ENCODE results near the gene PDSS2.
A peak's percentile ranks its signal among the peaks of the same experiment; 100 is the strongest.
"Not testable (repeated sequence)": the region's sequence is repeated elsewhere in the genome, so short reads cannot be mapped to it uniquely, and the experiment has no call there.

PDSS2 gene

GRCh38 chr6:107171513-107171912, 287.9 kb downstream of the PDSS2 start:
- Histone ChIP-seq H3K4me3 (ENCODE audit: low read length) (no peak overlapping the region), H3K27ac (ENCODE audit: low read length) (no peak overlapping the region)

GRCh38 chr6:107164299-107164698, 295.1 kb downstream of the PDSS2 start:
- not testable (repeated sequence) for H3K27me3 ChIP-seq (ENCODE audit: insufficient read depth, low read length); H3K9me3 ChIP-seq (ENCODE audit: insufficient read depth, low read depth, low read length); H3K4me3 ChIP-seq (ENCODE audit: low read length); H3K4me1 ChIP-seq (ENCODE audit: insufficient read depth, low read length); H3K9ac ChIP-seq (ENCODE audit: low read depth, low read length); H3K36me3 ChIP-seq (ENCODE audit: insufficient read depth, low read depth, low read length); H3K27ac ChIP-seq (ENCODE audit: low read length)

More at GRCh38 chr6:107171513-107171912, 287.9 kb downstream of the PDSS2 start:
- no peak overlapping the region for H3K9ac ChIP-seq (ENCODE audit: low read depth, low read length)
- no peaks in the 10 kb centered on the region for H3K27me3 ChIP-seq (ENCODE audit: insufficient read depth, low read length)
- H3K4me1 ChIP-seq (ENCODE audit: insufficient read depth, low read length), result no peaks in the 10 kb centered on the region
- peaks cover 11% of the 10 kb centered on the region; the same call in 1 of the 2 replicates for H3K9me3 ChIP-seq (ENCODE audit: insufficient read depth, low read depth, low read length)
- H3K36me3 ChIP-seq (ENCODE audit: insufficient read depth, low read depth, low read length), result no peaks in the 10 kb centered on the region

GRCh38 chr6:107161521-107161920, 297.8 kb downstream of the PDSS2 start:
- Histone ChIP-seq H3K36me3 (ENCODE audit: insufficient read depth, low read depth, low read length) (no peaks in the 10 kb centered on the region), H3K9ac (ENCODE audit: low read depth, low read length) (no peak overlapping the region), H3K27me3 (ENCODE audit: insufficient read depth, low read length) (no peaks in the 10 kb centered on the region), H3K9me3 (ENCODE audit: insufficient read depth, low read depth, low read length) (no peaks in the 10 kb centered on the region), H3K27ac (ENCODE audit: low read length) (no peak overlapping the region), H3K4me1 (ENCODE audit: insufficient read depth, low read length) (no peaks in the 10 kb centered on the region; the same call in 1 of the 2 replicates), H3K4me3 (ENCODE audit: low read length) (no peak overlapping the region)

GRCh38 chr6:107156617-107157016, 302.7 kb downstream of the PDSS2 start:
- no peaks in the 10 kb centered on the region for H3K27me3 ChIP-seq (ENCODE audit: insufficient read depth, low read length)
- H3K27ac ChIP-seq (ENCODE audit: low read length), result no peak overlapping the region
- no peaks in the 10 kb centered on the region for H3K36me3 ChIP-seq (ENCODE audit: insufficient read depth, low read depth, low read length)
- H3K9ac ChIP-seq (ENCODE audit: low read depth, low read length), result no peak overlapping the region
- H3K9me3 ChIP-seq (ENCODE audit: insufficient read depth, low read depth, low read length), result no peaks in the 10 kb centered on the region
- H3K4me1 ChIP-seq (ENCODE audit: insufficient read depth, low read length), result peaks cover 16% of the 10 kb centered on the region; the same call in 1 of the 2 replicates
- H3K4me3 ChIP-seq (ENCODE audit: low read length), result no peak overlapping the region

- H3K36me3 ChIP-seq (ENCODE audit: insufficient read depth, low read depth, low read length), result no peaks in the 10 kb centered on the region
- H3K9me3 ChIP-seq (ENCODE audit: insufficient read depth, low read depth, low read length), result no peaks in the 10 kb centered on the region
- peak overlapping the region; percentile 30; the same call in 1 of the 2 replicates for H3K9ac ChIP-seq (ENCODE audit: low read depth, low read length)
- H3K27me3 ChIP-seq (ENCODE audit: insufficient read depth, low read length), result no peaks in the 10 kb centered on the region
- H3K4me3 ChIP-seq (ENCODE audit: low read length), result no peak overlapping the region; the same call in 1 of the 2 replicates
- H3K4me1 ChIP-seq (ENCODE audit: insufficient read depth, low read length), result peaks cover 16% of the 10 kb centered on the region; the same call in 1 of the 2 replicates
- H3K27ac ChIP-seq (ENCODE audit: low read length), result no peak overlapping the region
Measured at GRCh38 chr6:107154801-107155160, 304.6 kb downstream of the PDSS2 start.

DNA sequence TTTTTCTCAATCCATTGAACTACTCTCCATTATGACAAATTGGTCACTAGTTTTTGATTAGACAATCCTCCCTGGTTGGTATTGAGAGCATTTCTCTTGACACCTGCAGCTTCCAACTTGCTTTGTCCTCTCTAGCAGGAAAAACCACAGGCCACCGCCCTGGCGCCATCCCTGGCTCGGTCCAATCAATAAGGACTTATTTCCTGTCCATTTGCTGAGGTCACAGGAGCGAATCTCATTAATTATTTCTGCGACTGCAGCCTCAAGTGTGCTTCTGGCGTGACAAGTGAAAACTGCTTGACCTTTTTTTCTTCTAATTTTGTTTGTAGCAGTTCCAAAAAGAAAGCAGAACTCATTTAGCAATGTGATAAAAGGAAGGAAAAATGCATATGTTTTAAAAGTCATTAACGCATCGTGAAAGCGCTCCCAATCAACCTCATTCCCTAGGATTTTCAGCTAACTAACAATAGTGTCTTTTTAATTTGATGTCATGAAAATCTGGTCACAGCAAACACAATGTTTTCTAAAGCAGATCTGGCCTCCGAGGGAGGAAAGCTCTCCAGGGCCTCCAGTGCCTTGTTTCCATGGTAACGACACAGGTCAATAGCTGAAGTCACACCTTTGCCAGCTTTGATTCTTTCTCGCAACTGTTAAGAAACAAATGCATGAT, 305.1 kb downstream of the PDSS2 start:
- Histone ChIP-seq H3K36me3 (ENCODE audit: insufficient read depth, low read depth, low read length) (no peaks in the 10 kb centered on the region), H3K4me3 (ENCODE audit: low read length) (peak overlapping the region; percentile 29; the same call in 1 of the 2 replicates), H3K27ac (ENCODE audit: low read length) (no peak overlapping the region), H3K9ac (ENCODE audit: low read depth, low read length) (peak overlapping the region; percentile 30; the same call in 1 of the 2 replicates), H3K27me3 (ENCODE audit: insufficient read depth, low read length) (no peaks in the 10 kb centered on the region), H3K9me3 (ENCODE audit: insufficient read depth, low read depth, low read length) (no peaks in the 10 kb centered on the region), H3K4me1 (ENCODE audit: insufficient read depth, low read length) (peaks cover 16% of the 10 kb centered on the region; the same call in 1 of the 2 replicates)

GRCh38 chr6:107152638-107153430, 306.5 kb downstream of the PDSS2 start:
- no peak overlapping the region for H3K27ac ChIP-seq (ENCODE audit: low read length)

GRCh38 chr6:107144666-107145065, 314.7 kb downstream of the PDSS2 start:
- H3K4me3 ChIP-seq (ENCODE audit: low read length), result no peak overlapping the region

More at GRCh38 chr6:107152638-107153430, 306.5 kb downstream of the PDSS2 start:
- no peaks in the 10 kb centered on the region for H3K9me3 ChIP-seq (ENCODE audit: insufficient read depth, low read depth, low read length)
- no peaks in the 10 kb centered on the region for H3K27me3 ChIP-seq (ENCODE audit: insufficient read depth, low read length)
- peaks cover 16% of the 10 kb centered on the region; the same call in 1 of the 2 replicates for H3K4me1 ChIP-seq (ENCODE audit: insufficient read depth, low read length)
- no peak overlapping the region for H3K4me3 ChIP-seq (ENCODE audit: low read length)
- H3K36me3 ChIP-seq (ENCODE audit: insufficient read depth, low read depth, low read length), result no peaks in the 10 kb centered on the region
- H3K9ac ChIP-seq (ENCODE audit: low read depth, low read length), result no peak overlapping the region

DNA sequence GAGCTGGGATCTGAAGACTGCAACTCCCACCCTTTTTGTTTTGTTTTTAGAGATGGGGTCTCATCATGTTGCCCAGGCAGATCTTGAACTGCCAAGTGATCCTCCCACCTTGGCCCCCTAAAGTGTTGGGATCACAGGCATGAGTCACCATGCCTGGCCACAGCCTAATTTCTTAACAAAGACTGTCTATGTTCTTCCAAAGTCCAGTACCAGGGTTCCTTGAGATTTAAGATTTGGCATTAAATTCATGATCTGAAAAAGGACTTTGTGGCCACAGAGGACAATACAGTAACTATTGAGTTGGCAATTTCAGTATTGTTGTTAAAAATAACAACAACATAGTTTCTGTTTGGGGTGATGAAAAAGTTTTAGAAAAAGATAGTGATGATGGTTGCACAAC, 315.4 kb downstream of the PDSS2 start:
- H3K4me3 ChIP-seq (ENCODE audit: low read length), result no peak overlapping the region
- H3K27ac ChIP-seq (ENCODE audit: low read length), result no peak overlapping the region
- H3K27me3 ChIP-seq (ENCODE audit: insufficient read depth, low read length), result no peaks in the 10 kb centered on the region
- no peaks in the 10 kb centered on the region; the same call in 1 of the 2 replicates for H3K9me3 ChIP-seq (ENCODE audit: insufficient read depth, low read depth, low read length)
- no peaks in the 10 kb centered on the region for H3K4me1 ChIP-seq (ENCODE audit: insufficient read depth, low read length)
- H3K36me3 ChIP-seq (ENCODE audit: insufficient read depth, low read depth, low read length), result no peaks in the 10 kb centered on the region
- no peak overlapping the region for H3K9ac ChIP-seq (ENCODE audit: low read depth, low read length)

More at GRCh38 chr6:107144666-107145065, 314.7 kb downstream of the PDSS2 start:
- Histone ChIP-seq H3K9ac (ENCODE audit: low read depth, low read length) (no peak overlapping the region), H3K36me3 (ENCODE audit: insufficient read depth, low read depth, low read length) (no peaks in the 10 kb centered on the region), H3K9me3 (ENCODE audit: insufficient read depth, low read depth, low read length) (no peaks in the 10 kb centered on the region; the same call in 1 of the 2 replicates), H3K27ac (ENCODE audit: low read length) (no peak overlapping the region), H3K27me3 (ENCODE audit: insufficient read depth, low read length) (no peaks in the 10 kb centered on the region), H3K4me1 (ENCODE audit: insufficient read depth, low read length) (no peaks in the 10 kb centered on the region)

DNA sequence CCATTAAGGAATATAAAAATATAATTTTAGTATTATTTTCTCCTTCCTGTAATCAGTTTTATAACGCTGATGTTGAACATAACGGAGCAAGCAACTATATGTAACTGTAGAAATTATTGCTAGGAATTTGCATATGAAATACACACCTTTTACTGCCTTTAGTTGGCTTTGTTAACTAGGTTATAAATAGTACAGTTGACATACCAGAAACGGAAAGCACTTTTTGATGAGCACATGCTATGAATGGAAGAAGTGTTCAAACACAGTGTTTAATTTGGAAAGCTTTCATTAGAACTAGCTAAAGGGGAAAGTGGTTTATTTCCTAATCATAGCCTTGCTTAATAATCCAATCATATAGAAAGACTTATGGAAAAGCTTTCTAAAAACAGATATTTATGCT, 318.8 kb downstream of the PDSS2 start:
- no peak overlapping the region for H3K27ac ChIP-seq (ENCODE audit: low read length)
- no peaks in the 10 kb centered on the region; the same call in 1 of the 2 replicates for H3K9me3 ChIP-seq (ENCODE audit: insufficient read depth, low read depth, low read length)
- H3K9ac ChIP-seq (ENCODE audit: low read depth, low read length), result no peak overlapping the region
- H3K36me3 ChIP-seq (ENCODE audit: insufficient read depth, low read depth, low read length), result no peaks in the 10 kb centered on the region
- H3K4me3 ChIP-seq (ENCODE audit: low read length), result no peak overlapping the region
- H3K27me3 ChIP-seq (ENCODE audit: insufficient read depth, low read length), result no peaks in the 10 kb centered on the region
- H3K4me1 ChIP-seq (ENCODE audit: insufficient read depth, low read length), result no peaks in the 10 kb centered on the region; the same call in 1 of the 2 replicates

DNA sequence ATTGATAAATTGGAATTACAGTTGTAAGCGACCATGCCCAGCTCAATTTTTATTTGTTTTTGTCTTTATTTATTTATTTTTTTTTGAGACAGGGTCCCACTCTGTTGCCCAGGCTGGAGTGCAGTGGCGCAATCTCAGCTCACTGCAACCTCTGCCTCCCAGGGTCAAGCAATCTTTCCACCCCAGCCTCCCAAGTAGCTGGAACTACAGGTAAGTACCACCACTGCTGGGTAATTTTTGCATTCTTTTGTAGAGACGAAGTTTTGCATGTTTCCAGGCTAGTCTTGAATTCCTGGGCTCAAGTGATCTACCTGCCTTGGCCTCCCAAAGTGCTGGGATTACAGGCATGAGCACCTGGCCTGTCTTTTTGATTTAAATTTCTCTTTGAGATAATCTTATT, 323.0 kb downstream of the PDSS2 start:
- H3K9me3 ChIP-seq (ENCODE audit: insufficient read depth, low read depth, low read length); H3K4me3 ChIP-seq (ENCODE audit: low read length); H3K36me3 ChIP-seq (ENCODE audit: insufficient read depth, low read depth, low read length); H3K27me3 ChIP-seq (ENCODE audit: insufficient read depth, low read length); H3K9ac ChIP-seq (ENCODE audit: low read depth, low read length); H3K27ac ChIP-seq (ENCODE audit: low read length); H3K4me1 ChIP-seq (ENCODE audit: insufficient read depth, low read length): not testable (repeated sequence)
